DND-41 (cell line): Measurements from ENCODE around the gene RTRAF.

Source experiments
- EZH2 ChIP-seq: IDR thresholded peaks from 3 replicates; pipeline ENCODE4 v1.6.1; 2012; ENCODE audit warnings: borderline replicate concordance, low read depth, mild to moderate bottlenecking, moderate library complexity, low read length, inconsistent platforms; ENCODE audit not compliant: severe bottlenecking
- TF ChIP-seq, protein P1 (sequence below): IDR thresholded peaks from 2 replicates; pipeline ENCODE4 v1.5.1; 2012; ENCODE audit warnings: borderline replicate concordance, low read length, moderate library complexity, mild to moderate bottlenecking; ENCODE audit not compliant: poor library complexity, severe bottlenecking; ENCODE audit errors: extremely low read depth

DNA sequence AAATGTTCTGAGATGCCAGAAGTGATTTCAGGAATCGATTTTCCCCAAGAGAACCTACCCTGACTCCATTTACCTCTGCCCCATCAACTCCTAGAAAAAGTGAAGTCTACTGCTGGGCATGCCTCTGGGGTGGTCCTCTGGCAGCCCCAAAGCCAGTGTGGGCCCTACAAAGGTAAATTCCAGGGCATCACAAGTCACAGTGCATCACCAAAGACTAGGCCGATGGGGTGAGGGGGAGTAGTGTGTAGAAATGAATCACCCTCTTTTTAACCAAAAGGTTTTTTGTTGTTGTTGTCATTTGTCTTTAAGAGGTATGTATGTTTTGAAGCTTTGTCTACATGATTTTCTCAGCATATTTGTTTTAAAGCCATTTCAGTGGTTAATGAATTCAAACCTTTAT is 46.4 kb upstream of the RTRAF start:
- TF ChIP-seq, protein P1, sequence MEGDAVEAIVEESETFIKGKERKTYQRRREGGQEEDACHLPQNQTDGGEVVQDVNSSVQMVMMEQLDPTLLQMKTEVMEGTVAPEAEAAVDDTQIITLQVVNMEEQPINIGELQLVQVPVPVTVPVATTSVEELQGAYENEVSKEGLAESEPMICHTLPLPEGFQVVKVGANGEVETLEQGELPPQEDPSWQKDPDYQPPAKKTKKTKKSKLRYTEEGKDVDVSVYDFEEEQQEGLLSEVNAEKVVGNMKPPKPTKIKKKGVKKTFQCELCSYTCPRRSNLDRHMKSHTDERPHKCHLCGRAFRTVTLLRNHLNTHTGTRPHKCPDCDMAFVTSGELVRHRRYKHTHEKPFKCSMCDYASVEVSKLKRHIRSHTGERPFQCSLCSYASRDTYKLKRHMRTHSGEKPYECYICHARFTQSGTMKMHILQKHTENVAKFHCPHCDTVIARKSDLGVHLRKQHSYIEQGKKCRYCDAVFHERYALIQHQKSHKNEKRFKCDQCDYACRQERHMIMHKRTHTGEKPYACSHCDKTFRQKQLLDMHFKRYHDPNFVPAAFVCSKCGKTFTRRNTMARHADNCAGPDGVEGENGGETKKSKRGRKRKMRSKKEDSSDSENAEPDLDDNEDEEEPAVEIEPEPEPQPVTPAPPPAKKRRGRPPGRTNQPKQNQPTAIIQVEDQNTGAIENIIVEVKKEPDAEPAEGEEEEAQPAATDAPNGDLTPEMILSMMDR: no peak
- no peak for TF ChIP-seq EZH2
